HG03196 (cell line): ENCODE measurements around the gene MUTYH.

Experiments used
- ATAC-seq: cut with Tn5 transposase; IDR thresholded peaks from one replicate; pipeline ENCODE4 v1.9.1; 2021; ENCODE audit not compliant: unreplicated experiment

The MUTYH gene

DNA sequence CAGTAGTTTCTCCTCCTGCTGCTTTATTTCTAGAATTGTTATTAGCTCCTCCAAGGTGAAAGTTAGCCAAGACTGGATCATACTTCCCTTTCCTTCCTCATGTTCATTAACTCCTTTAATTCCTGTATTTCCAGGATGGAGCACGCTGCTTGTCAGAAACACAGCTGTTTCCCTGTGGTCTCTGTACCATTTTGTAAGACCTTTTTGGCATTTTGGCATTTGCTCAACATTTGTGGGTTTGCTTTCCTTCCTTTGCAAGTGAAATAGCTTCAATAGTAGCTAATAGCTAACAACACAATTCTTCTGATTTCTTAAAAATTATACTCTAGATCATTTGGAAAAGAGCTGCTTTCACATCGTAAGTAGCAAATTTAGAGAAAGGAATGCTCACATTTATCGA lies 57.9 kb downstream of the MUTYH start:
- no peak for ATAC-seq
